Measurements from ENCODE around the gene HS3ST3A1. TPM values are rescaled to one million over a fixed set of nuclear protein-coding genes. Genes with fewer than 3 reads are reported as not detected.

HS3ST3A1 gene
- total and polyA plus RNA-seq, 12 donors: 0.12 to 4.1 (median 1.6) TPM; not detected in 1

GRCh38 chr17:13539421-13539820 is 62.3 kb downstream of the HS3ST3A1 start:
- intact Hi-C loops (cut with DNase I): no loop called here
- 88 to 93% methylated on average over 5 of the region's 5 CpGs for WGBS, 2 donors
- Histone ChIP-seq H3K9me3 (peaks cover 0 to 23% (median 10%) of the 10 kb centered on the region in 11 donors), H3K4me3 (no peak overlapping the region), H3K27me3 (no peaks in the 10 kb centered on the region), H3K4me1 (peaks cover 0 to 14% (median 6%) of the 10 kb centered on the region in 9 donors), H3K36me3 (no peaks in the 10 kb centered on the region), H3K27ac (no peak overlapping the region)
- no peak for ATAC-seq
- no peak for TF ChIP-seq CTCF (IDR thresholded peaks at IDR 0.05)
- no peak for DNase-seq

GRCh38 chr17:13538841-13539411 is 62.8 kb downstream of the HS3ST3A1 start:
- DNase-seq (no peak), ATAC-seq (no peak)
- Histone ChIP-seq H3K36me3 (no peaks in the 10 kb centered on the region), H3K4me1 (peaks cover 0 to 14% (median 6%) of the 10 kb centered on the region in 9 donors), H3K27ac (no peak overlapping the region), H3K9me3 (peaks cover 0 to 28% (median 10%) of the 10 kb centered on the region in 11 donors), H3K4me3 (no peak overlapping the region), H3K27me3 (no peaks in the 10 kb centered on the region)
- 89 to 91% methylated on average over 4 of the region's 4 CpGs for WGBS, 2 donors
- TF ChIP-seq CTCF (IDR thresholded peaks at IDR 0.05): no peak
- intact Hi-C loops (cut with DNase I): no loop called here

- no peak for TF ChIP-seq CTCF (IDR thresholded peaks at IDR 0.05)
- no peak overlapping the region for H3K27ac ChIP-seq
- 87 to 94% methylated on average over 6 of the region's 6 CpGs for WGBS, 2 donors
- H3K4me3 ChIP-seq: no peak overlapping the region
- H3K27me3 ChIP-seq: no peaks in the 10 kb centered on the region
- ATAC-seq: no peak
- H3K36me3 ChIP-seq: no peaks in the 10 kb centered on the region
- DNase-seq: no peak
- H3K9me3 ChIP-seq: peaks cover 0 to 31% (median 10%) of the 10 kb centered on the region in 11 donors
- intact Hi-C loops (cut with DNase I): no loop called here
- H3K4me1 ChIP-seq: peaks cover 0 to 14% (median 6%) of the 10 kb centered on the region in 9 donors
Observed at GRCh38 chr17:13537871-13538643, 63.7 kb downstream of the HS3ST3A1 start.

GRCh38 chr17:13537167-13537731 is 64.5 kb downstream of the HS3ST3A1 start:
- WGBS, 2 donors: 67 to 71% methylated on average over 5 of the region's 5 CpGs
- H3K4me3 ChIP-seq: no peak overlapping the region
- intact Hi-C loops (cut with DNase I): no loop called here
- TF ChIP-seq CTCF (IDR thresholded peaks at IDR 0.05): no peak
- peaks cover 0 to 14% (median 6%) of the 10 kb centered on the region in 9 donors for H3K4me1 ChIP-seq
- H3K36me3 ChIP-seq: no peaks in the 10 kb centered on the region
- H3K27ac ChIP-seq: no peak overlapping the region
- DNase-seq (no peak), ATAC-seq (no peak)
- H3K9me3 ChIP-seq: peaks cover 0 to 31% (median 10%) of the 10 kb centered on the region in 11 donors
- H3K27me3 ChIP-seq: no peaks in the 10 kb centered on the region

Measured in heart right ventricle (tissue), 16 donors.